Measurements from ENCODE around the gene VDAC1.
"Not testable (repeated sequence)": the region's sequence is repeated elsewhere in the genome, so short reads cannot be mapped to it uniquely, and the experiment has no call there.

VDAC1 gene

DNA sequence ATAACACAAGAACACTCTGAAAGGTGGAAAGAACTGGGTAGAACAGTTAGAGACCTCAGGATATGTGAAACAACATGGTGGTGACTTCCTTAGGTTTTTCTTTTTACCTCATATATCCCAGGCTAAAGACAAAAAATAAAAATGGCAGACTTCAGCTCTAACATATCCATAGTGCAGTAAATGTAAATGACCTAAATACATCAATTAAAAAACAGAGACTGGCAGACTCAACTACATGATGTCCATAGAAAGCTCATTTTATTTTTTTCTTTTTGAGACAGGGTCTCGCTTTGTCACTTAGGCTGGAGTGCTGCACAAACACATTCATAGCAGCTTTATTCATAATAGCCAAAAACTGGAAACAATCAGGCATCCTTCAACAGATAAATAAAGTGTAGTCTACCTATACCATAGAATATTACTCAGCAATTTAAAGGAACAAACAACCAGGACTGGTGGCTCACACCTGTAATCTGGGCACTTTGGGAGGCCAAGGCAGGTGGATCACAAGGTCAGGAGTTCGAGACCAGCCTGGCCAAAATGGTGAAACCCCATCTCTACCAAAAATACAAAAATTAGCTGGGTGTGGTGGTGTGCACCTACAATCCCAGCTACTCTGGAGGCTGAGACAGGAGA, 41.2 kb downstream of the VDAC1 start:
- no peak for DNase-seq

DNA sequence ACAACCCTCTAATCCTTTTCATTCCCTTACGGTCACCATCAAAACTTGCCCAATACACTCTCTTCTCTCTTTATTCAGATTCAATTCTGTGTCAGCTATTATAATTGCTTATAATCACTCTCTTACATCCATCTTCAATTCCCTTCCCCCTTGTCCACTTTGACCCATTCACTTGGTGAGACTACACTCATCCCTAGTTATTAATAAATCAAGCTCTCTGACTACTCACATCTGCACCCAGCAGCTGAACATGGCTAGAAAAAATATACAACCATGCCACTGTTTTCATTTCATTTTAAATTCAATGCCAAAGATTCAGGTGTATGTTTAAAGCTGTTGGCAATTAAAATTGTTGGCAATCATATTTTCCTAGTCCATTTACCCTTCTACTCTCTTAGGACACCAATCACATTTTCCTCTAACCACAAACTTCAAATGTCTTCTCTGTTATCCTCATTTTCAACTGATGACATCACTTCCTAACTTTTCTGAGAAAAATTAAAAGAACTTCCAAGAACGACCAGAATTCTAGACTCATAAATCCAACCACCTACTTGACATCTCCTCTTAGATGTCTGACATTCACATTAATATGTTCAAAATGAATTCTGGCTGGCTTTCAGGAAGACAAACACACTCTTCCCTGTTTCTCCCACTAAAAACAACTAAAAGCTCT, 41.8 kb downstream of the VDAC1 start:
- DNase-seq: no peak

DNA sequence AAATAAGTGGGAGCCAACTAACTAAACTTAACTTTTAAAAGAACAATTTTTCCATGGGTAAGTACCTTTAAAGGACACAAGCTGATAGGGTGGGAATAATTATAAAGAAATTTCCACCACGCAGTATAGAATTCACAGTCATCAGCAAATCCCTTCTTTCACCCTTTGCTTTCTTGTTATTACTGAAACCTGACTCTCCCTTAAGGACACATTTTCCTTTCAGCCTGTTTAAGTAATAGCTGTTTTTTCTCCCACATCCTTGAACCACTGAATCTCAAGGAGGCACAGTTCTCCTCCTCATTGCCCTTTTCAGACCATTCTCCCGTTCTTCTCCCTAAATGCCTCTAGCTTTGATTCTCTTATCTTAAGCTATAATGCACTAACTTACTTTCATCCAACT, 42.6 kb downstream of the VDAC1 start:
- no peak for DNase-seq

DNA sequence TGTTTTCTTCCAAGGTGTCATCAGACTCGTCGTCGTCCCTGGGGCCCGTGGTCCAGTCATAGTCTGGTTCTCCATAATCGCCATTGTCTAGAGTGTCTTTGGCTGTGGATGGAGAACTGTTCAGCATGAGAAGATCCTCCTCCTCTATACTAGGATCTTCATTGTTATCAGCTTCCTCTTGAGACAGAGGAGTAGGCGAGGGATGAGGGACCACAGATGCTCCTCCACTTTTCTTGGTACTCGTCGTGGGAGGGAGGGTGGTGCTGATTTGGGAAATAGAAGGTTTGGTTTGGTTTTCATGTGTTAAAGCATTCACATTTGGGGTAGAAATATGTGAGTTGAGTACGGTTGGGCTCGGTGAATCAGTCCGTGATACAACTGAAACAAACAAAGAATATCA, 45.1 kb downstream of the VDAC1 start:
- DNase-seq: no peak

DNA sequence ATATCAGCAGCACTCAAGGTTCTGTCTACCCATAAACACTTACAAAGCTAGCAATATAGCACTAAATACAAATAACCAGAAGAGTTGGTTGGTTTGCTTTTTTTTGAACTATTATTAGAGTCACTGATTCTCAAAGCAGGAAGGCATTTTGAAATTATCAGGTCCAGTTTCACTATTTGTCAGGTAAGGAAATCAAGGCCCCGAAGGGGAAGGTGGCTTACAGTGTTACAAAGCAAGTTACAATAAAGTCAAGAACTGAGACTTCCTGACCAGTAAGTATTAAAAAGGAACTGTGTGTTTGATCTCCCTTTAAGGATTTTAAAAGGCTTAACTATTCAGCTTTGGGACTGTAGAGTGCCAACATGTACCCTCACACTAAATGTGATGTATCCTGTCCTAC, 47.2 kb downstream of the VDAC1 start:
- no peak for DNase-seq

DNA sequence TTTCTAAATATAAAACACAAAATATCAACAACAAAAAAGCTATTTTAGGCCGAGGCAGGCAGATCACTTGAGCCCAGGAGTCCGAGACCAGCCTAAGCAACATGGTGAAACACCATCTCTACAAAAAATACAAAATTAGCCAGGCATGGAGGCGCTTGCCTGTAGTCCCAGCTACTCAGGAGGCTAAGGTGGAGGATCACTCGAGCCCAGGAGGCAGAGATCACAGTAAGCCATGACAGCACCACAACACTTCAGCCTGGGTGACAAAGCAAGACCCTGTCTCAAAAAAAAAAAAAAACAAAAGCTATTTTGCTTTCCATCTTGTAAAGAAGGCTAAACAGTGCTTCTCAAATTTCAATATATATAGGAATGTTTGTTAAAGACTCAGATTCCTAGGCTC, 47.7 kb downstream of the VDAC1 start:
- no peak for DNase-seq

DNA sequence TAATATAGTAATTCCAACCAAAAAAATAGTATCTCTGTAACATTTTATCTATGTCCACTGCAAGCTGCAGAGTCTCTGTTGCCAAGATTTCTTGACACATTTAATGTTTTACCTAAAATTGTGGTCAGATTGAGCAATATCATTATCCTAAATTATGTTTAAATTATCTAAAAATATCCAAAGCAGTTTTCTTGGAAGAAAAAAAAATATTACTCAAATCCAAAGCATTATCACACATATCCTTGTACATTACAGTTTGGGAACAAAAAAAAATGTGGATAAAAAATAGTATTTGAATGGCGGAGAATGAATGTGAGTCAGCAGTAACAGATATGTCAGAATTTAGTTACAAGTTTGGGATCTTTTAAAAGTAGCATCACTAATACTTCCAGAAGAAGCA, 48.6 kb downstream of the VDAC1 start:
- DNase-seq: not testable (repeated sequence)

DNA sequence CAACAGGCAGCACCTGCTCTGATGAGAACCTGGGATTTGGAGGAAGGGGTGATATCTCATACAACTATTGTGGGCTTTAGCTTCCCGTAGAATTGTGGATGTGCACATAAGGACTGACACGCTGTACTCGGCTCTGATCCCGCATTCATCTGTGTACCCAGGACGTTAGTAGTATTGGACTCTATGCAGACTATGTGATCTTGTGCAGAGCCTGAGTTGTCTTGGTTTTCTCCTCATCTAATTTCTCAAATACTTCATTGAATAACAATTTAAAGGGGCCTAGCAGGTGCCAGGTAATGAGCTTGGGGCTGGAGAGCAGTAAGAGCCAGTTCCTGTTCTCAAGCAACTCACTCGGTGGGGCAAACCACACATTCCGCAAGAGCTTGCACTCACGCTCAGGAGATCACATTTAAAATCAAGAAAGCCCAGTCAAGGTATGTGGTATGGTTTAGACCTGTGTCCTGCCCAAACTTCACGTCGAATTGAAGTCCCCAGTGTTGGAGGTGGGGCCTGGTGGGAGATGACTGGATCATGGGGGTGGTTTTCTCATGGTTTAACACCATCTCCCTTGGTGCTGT, 51.1 kb downstream of the VDAC1 start:
- DNase-seq: no peak

DNA sequence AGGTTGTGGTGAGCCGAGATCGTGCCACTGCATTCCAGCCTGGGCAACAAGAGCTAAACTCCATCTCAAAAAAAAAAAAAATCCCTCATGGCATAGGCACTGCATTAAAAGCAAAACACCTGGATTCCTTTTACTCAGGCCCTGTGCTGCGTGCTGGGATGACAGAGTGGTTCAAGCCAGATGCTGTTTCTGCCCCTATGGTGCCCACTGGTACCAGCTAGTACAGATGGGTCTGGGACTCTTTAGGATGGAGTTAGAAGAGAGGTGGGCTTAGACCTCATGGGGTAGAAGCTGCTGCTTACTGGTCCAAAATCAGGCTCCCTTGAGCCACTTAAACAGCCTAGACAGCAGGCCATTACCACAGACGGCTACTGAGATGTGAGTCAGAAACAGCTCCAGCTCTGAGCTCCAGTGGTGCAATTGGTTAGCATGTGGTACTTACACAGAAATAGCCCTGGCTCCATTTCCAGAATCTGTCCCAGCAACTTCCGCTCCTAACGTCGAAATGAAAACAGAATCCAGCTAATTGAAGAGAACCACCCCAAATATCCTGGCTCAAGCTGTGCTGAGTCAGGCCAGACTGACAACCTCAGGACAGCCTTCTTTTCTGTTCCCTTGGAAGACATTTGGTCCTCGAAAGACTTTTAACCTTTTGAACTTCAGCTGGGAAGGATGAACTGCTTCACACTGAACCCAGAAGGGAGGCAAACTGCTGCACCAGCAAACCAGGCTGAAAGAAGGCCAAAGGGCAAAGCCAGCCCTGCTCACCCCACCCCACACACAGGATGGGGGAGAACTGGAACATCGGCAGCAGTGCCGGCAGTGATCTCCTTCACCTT, 51.8 kb downstream of the VDAC1 start:
- no peak for DNase-seq

DNA sequence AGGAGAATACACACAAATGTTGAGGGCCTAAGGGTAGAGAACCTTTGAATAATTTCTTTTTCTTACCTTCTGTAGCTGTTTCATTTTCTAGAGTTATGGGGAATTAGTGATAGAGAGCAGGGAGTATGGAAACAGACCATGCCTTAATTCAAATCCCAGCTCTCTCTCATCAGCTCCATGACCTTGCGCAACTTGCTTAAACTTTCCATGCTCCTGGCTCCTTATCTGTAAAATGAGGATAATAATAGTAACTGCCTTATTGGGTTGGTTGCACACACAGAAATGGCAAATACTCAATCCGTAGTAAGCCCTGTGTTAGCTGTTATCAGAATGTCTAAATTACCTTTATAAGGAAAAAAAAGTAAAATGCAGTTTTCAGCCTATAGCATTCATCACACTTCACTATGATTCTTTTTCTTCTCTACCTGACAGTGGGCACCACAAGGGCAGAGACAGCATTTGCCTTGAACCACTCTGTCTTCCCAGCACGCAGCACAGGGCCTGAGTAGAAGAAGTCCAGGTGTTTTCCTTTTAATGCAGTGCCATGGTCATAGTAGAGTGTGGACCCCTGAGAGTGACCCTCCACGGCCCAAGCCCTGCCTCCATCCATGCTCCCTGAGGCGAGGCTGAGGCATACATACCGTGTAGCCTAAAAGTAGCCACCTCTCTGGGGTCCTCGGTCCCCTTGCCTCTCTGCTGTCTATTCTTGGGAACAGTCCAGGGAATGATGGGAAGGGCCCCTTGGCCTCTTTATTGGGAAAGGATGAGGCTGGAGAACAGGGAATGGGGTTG, 53.8 kb downstream of the VDAC1 start:
- DNase-seq: no peak

DNA sequence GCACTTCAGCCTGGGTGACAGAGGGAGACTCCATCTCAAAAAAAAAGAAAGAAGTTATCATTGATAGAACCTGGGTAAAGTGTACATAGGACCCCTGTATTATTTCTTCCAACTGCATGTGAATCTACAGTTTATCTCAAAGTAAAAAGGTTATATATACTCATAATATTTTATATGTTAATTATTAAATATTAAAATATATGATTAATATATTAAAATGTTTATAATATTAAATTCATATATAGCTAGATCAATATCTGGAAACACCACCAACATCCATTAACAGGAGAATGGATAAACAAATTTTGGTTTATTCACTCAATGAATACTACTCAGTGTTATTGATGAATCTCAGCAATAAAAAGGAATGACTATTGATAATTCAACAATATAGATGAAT, 56.1 kb downstream of the VDAC1 start:
- no peak for DNase-seq

DNA sequence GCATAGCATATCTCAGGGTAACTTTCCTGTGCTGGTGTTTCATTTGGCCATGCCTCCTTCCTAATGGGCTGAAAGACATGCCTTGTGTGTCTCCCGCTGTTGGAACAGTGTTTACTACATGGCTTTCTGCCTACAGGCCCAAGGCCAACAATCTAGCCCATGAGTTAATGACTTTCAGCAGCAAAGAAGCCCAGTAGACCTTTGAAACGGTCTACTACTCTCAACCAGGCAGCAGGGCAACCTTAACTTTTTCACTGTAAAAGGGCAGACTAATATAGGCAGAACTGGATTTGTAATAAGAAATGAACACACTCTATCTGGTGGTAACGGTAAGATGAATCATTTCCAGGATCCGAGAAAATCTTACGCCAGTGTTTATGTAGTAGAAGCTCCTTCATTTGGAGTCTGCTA, 57.3 kb downstream of the VDAC1 start:
- DNase-seq: no peak

DNA sequence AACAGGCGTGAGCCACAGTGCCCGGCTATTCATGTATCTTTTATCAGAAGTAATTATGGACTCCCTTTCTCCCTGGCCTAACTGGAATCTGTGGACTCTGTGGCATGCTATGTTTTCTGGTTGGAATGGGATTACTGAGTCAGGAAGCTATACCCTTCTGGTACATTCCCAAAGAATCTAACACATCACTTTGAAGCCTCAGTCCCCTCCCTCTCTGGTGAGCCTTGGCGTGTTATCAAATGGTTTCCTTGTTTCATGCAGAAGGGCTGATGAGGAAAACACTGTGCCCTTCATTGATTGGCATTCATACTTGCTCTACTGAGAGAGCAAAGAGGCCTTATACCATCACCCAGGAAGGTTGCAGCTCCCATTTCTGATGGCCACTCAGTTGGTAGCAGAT, 59.2 kb downstream of the VDAC1 start:
- no peak for DNase-seq

DNA sequence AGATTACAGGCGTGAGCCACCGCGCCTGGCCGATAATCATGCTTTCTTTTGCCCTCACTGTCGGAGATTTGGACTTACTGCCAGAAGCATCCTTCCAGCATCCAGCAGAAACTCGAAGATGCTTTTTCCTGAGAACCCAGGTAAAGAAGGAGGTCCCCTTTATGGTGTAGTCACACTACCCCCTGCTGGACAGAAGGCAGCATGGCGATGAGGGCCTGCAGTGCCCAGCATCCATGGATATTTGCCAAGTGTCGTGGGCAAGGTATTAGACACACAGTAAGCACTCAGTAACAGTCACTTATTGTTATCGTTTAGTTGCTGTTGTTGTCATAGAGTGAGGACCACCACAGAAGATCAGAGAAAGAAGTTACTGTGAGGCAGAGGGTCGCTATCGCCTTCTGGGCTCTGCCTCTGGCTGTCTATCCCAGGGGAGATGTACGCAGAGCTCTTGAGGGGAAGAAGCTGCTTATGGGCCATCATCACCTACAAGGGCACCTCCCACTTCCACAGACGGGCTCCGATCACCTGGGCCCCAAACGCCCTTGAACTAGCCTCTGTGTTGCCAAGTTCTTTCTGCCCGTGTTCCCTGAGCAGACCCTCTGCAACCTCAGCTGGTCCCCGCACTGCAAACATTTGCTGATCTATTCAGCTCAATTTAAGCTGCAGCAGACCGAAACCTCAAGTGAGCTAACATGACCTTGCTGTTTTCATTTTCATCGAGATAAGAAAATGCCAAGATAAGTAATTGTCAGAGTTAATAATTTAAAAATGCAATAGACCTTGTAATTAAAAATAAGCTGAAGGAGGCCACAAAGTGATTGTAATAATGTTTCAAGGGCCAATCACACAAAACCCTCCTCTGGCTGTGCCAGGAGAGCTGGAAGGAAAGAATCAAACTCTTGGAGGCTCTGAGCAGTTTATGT, 60.3 kb downstream of the VDAC1 start:
- no peak for DNase-seq

DNA sequence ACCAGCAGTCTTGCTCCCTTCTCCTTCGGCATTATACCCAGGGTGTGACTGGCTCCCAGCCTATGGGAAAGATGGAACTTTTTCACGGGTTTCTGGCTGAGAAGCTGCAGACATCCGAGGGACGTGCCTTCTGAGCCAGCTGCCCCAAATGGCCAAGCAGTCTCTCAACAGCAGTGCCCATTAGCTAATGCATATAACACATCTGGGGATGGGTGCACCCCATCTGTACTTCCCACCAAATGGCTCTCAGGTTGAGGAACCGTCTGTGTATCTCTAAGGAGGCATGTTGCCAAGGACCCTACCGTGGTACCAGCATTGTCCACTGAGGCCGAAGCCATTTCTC, 61.3 kb downstream of the VDAC1 start:
- DNase-seq: no peak

DNA sequence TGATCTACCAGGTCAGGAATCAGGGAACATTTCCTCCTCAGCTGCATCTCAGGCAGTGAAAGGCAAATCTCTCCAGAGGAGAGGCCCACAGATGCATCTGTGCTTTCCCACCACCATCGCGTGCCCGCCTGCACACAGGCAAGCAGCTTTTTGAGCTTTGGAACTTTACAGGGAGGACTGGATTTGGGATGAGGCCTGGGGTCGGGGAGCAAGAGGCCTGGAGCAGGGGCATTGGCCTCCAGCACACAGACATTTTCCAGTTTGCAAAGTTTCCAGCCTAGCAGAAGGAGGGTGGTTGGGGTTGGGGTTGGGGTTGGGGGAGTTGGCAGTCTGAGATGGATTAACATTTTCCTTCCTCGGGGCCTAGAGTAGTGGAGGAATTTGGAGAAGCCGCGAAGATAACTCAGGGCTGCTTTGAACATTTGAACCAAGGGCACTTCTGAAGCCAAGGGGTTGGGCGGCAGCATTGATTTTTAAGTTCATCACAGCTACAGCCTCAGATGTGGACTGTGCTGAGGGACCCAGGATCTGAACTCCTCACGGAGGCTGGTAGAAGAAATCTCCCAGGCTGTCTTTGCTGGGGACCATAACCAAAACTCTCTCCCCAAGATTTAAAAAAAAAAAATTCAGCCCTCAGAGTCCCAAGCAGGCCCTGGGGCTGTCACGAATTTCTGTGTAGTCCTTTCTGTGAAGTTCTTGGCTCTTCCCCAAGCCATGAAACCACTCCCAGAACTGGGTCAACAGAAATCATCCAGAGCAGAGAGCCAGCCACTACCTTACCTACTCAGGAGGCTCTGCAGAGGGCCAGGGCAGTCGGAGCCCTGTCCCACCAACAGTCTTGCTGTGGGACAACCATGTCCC, 61.9 kb downstream of the VDAC1 start:
- no peak for DNase-seq

DNA sequence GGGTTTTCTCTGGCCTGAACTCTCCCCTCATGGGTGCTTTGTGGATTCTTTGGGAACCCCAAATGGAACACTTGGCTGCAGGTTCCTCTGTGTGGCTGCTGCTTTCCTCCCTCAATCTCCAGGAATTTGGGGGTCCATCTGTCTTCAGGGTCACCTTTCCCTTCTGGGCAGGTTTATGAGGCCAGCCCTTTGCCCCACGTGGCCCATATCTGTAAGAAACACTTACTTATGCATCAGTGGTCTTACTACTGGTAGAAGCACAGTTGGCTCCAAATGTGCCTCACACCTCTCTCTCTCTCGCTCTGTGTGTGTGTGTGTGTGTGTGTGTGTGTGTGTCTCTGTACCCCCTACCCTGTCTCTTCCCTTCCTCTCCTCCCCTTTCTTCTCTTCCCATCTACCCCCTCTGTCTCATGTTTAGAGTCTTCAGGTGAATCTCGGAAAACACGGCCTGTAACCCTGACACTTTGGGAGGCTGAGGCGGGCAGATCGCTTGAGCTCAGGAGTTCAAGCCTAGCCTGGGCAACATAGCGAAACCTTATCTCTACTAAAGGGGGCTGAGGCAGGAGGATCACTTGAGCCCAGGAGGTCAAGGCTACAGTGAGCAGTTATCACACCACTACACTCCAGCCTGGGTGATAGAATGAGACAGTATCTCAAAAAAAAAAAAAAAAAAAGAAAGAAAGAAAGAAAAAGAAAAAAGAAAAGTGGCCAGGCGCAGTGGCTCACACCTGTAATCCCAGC, 63.1 kb downstream of the VDAC1 start:
- DNase-seq: no peak

DNA sequence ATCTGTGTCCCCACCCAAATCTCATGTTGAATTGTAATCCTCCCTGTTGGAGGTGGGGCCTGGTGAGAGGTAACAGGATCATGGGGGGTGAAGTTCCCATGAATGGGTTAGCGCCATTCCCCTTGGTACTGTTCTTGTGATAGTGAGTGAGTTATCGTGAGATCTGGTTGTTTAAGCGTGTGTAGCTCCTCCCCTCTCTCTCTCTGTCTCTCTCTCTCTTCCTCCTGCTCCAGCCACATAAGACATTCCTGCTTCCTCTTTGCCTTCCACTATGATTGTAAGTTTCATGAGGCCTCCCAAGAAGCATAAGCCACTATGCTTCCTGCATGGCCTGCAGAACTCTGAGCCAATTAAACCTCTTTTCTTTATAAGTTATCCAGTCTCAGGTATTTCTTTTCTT, 65.1 kb downstream of the VDAC1 start:
- DNase-seq: no peak

DNA sequence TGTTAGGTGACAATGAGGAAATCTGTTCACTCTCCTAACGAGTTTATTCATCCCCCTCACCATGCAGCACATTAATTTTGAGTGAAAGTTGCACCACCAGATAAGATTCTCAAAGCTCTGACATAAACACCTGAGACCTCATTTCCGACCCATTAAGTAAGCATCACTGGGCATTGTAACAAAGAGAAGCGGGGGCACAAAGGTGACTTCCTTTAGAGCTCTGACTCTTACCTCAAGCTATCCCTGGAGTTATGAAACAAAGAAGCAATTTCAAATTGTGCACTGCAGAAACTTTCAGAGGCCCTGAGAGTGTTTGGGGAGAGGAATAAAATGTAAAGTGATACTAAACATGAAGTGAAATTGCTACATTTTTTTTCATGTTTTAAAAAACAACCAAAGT, 65.8 kb downstream of the VDAC1 start:
- no peak for DNase-seq

All from NCI-H1930 (cell line).